CD8-positive, alpha-beta memory T cell (primary cell): Measurements from ENCODE around the gene IP6K2. TPM values are rescaled to one million over a fixed set of nuclear protein-coding genes. Genes with fewer than 3 reads are reported as not detected.
"Not testable (repeated sequence)": the region's sequence is repeated elsewhere in the genome, so short reads cannot be mapped to it uniquely, and the experiment has no call there.

Source experiments
- CTCF ChIA-PET: fragments of 350-600 bp; sonication (Branson Sonifier 250); formaldehyde crosslinking; loops from one replicate; lab custom pipeline; 2021; ENCODE audit warnings: antibody characterized with exemption; lab: Charles Lee
- POLR2A ChIA-PET: fragments of 350-600 bp; sonication (Branson Sonifier 250); formaldehyde crosslinking; loops from one replicate; lab custom pipeline; 2021; ENCODE audit warnings: antibody characterized with exemption; lab: Charles Lee
- DNase-seq, 5 donors: peaks; one replicate each; pipeline versions ENCODE4 v3.0.0 to v3.0.0-alpha.2; 2020 to 2022; ENCODE audit warnings: mixed read lengths in 1 of 5
- H3K27ac ChIP-seq: one replicate; pipeline ENCODE4 v1.7.0; 2013; ENCODE audit warnings: low read depth, mild to moderate bottlenecking, low read length, moderate library complexity
- H3K27me3 ChIP-seq: 2 replicates; pipeline ENCODE4 v1.7.0; 2013; ENCODE audit warnings: low read length, mild to moderate bottlenecking; ENCODE audit not compliant: insufficient read depth, poor library complexity, severe bottlenecking
- H3K36me3 ChIP-seq: 2 replicates; pipeline ENCODE4 v1.7.0; 2013; ENCODE audit warnings: mild to moderate bottlenecking, low read length, moderate library complexity; ENCODE audit not compliant: insufficient read depth
- H3K4me1 ChIP-seq: 2 replicates; pipeline ENCODE4 v1.7.0; 2013; ENCODE audit warnings: mild to moderate bottlenecking, low read length, moderate library complexity; ENCODE audit not compliant: insufficient read depth
- H3K4me3 ChIP-seq: 2 replicates; pipeline ENCODE4 v1.7.0; 2013; ENCODE audit warnings: mild to moderate bottlenecking, low read length
- H3K9me3 ChIP-seq: 2 replicates; pipeline ENCODE4 v1.7.0; 2013; ENCODE audit warnings: mild to moderate bottlenecking, low read length
- H3K27ac Mint-ChIP-seq, 8 donors: one replicate each; pipeline ENCODE4 v1.8.0; 2020 to 2021; ENCODE audit warnings: mixed read lengths in 8 of 8, mild to moderate bottlenecking in 6 of 8, inconsistent platforms in 3 of 8, moderate library complexity in 3 of 8
- H3K27me3 Mint-ChIP-seq, 2 donors: one replicate each; pipeline ENCODE4 v1.8.0; 2020 to 2021; ENCODE audit warnings: mixed read lengths in 2 of 2, mild to moderate bottlenecking in 1 of 2, moderate library complexity in 1 of 2
- H3K36me3 Mint-ChIP-seq, 3 donors: one replicate each; pipeline ENCODE4 v1.8.0; 2020 to 2021; ENCODE audit warnings: mixed read lengths in 3 of 3, inconsistent platforms in 1 of 3, mild to moderate bottlenecking in 1 of 3
- H3K4me1 Mint-ChIP-seq, 3 donors: one replicate each; pipeline ENCODE4 v1.8.0; 2020 to 2021; ENCODE audit warnings: mixed read lengths in 3 of 3, inconsistent platforms in 1 of 3, mild to moderate bottlenecking in 1 of 3
- H3K4me3 Mint-ChIP-seq, 7 donors: one replicate each; pipeline ENCODE4 v1.8.0; 2020 to 2021; ENCODE audit warnings: mixed read lengths in 7 of 7, mild to moderate bottlenecking in 6 of 7, moderate library complexity in 4 of 7, inconsistent platforms in 2 of 7
- H3K9me3 Mint-ChIP-seq, 5 donors: one replicate each; pipeline ENCODE4 v1.8.0; 2020 to 2022; ENCODE audit warnings: mixed read lengths in 5 of 5, mild to moderate bottlenecking in 3 of 5, moderate library complexity in 2 of 5, inconsistent platforms in 1 of 5
- polyA plus RNA-seq: library from polyadenylated mRNA; unstranded; fragments of 300-500 nt; fragmentation: Illumina TruSeq; gene quantifications from one replicate; pipeline ENCODE4 v1.2.3, GENCODE V29; 2021
- total RNA-seq, 2 experiments: library from RNA; stranded (reverse); gene quantifications; one replicate each; pipeline ENCODE4 v1.2.3, GENCODE V29; 2021

The IP6K2 gene
- total and polyA plus RNA-seq, 3 experiments from 2014 or later, result 43.9 to 50.5 (median 47.1) TPM

DNA sequence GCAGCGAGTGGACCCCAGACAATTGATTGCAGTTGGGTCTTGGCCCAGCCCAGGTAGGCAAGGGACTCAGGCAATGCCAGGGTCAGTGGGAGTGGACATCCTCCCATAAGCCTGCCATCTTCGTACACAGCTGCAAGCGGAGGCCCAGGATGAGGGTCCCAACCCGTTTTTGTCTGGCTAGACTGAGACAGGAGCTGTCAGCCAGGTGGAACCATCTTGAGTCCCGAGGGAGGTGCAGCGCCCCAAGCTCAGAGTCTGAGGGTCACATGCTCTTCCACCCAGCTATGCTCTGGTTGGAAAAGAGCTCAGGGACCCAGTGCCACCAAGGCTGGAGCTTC, 22.6 kb upstream of the IP6K2 start:
- POLR2A ChIA-PET, result no interaction called here
- Mint-ChIP-seq H3K36me3 (peaks cover 0 to 1% (median 0%) of the 10 kb centered on the region in 3 donors), H3K4me3 (no peak overlapping the region), H3K9me3 (no peaks in the 10 kb centered on the region), H3K27me3 (no peaks in the 10 kb centered on the region), H3K4me1 (peaks cover 2 to 4% (median 3%) of the 10 kb centered on the region in 3 donors), H3K27ac (no peak overlapping the region)
- Histone ChIP-seq H3K4me1 (no peaks in the 10 kb centered on the region), H3K27ac (no peak overlapping the region), H3K27me3 (no peaks in the 10 kb centered on the region), H3K9me3 (no peaks in the 10 kb centered on the region), H3K4me3 (no peak overlapping the region), H3K36me3 (no peaks in the 10 kb centered on the region)
- CTCF ChIA-PET, result interaction anchor here (0.6 to 1.7 kb wide), 16 partner anchors 9 to 339 kb away, joined by 3 to 7 read pairs (median 4); partner anchors contain the start of genes ARIH2, IP6K2 and SLC26A6
- no peak for DNase-seq

DNA sequence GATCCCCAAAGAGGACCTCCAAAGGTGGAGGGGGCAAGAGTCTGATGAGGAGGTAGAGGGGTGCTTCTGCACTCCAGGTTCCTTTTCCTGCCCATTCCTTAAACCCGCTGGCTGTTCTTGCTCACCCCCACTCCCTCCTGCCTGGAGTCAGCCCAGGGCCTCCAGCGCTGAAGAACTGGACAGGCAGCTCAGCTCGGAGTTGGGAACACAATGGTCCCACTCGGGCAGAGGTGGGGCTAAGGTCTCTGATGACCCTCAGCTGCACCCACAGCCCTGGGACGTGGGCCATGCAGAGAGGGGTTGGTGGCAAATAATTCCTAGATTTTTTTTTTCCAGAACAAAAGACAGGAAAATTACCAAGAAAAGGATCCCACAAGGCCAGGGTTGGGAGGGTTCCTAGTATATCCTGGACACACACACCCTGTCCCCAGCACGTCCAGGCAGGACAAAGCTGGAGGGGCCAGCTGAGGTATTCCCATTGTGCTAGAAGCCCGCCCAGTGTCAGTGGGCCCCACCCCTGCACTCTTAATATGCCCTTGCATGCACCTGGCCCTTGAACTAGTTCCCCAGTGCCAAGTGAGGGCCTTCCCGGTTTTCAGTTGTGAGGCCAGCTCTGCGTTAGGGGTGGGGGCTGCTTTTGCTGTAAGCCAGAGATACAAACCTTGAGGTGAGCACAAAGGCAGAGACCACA, 22.1 kb upstream of the IP6K2 start:
- CTCF ChIA-PET, result interaction anchor here (0.6 to 1.7 kb wide), 14 partner anchors 10 to 338 kb away, joined by 3 to 7 read pairs (median 4); partner anchors contain the start of genes ARIH2 and IP6K2
- H3K4me1 Mint-ChIP-seq, result peaks cover 2 to 4% (median 3%) of the 10 kb centered on the region in 3 donors
- Histone ChIP-seq H3K4me3 (no peak overlapping the region), H3K36me3 (no peaks in the 10 kb centered on the region), H3K27ac (no peak overlapping the region), H3K9me3 (no peaks in the 10 kb centered on the region), H3K27me3 (no peaks in the 10 kb centered on the region), H3K4me1 (no peaks in the 10 kb centered on the region)
- no peak overlapping the region for H3K27ac Mint-ChIP-seq
- no peaks in the 10 kb centered on the region for H3K9me3 Mint-ChIP-seq
- H3K4me3 Mint-ChIP-seq, result no peak overlapping the region
- no peaks in the 10 kb centered on the region for H3K27me3 Mint-ChIP-seq
- POLR2A ChIA-PET, result no interaction called here
- no peaks in the 10 kb centered on the region for H3K36me3 Mint-ChIP-seq
- DNase-seq, result no peak

DNA sequence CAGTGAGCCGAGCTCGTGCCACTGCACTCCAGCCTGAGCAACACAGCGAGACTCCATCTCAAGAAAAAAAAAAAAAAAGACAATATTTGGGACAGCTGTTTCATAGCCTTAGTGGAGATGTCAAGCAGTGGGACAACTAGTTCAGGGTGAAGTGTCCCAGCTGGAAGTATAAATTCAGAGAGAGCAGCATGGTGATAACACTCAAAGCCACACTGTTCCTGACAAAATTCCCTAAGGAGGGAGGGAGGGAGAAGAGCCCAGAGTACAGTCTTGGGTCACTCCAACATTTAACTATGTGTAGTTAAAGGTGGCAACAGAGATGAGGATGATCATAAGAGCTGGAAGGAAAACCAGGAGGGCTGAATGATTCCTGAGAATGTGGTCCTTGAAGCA, 21.1 kb upstream of the IP6K2 start:
- Mint-ChIP-seq H3K4me1 (peaks cover 2 to 4% (median 3%) of the 10 kb centered on the region in 3 donors), H3K27me3 (no peaks in the 10 kb centered on the region), H3K4me3 (no peak overlapping the region), H3K9me3 (no peaks in the 10 kb centered on the region), H3K27ac (no peak overlapping the region), H3K36me3 (no peaks in the 10 kb centered on the region)
- H3K36me3 ChIP-seq, result no peaks in the 10 kb centered on the region
- H3K27ac ChIP-seq, result no peak overlapping the region
- ChIA-PET CTCF (interaction anchor here (0.7 to 1.7 kb wide), 2 partner anchors 17 to 22 kb away, joined by 3 read pairs; no protein-coding TSS in a partner anchor), POLR2A (no interaction called here)
- DNase-seq, result no peak
- H3K4me1 ChIP-seq, result no peaks in the 10 kb centered on the region
- H3K27me3 ChIP-seq, result no peaks in the 10 kb centered on the region
- H3K9me3 ChIP-seq, result no peaks in the 10 kb centered on the region
- H3K4me3 ChIP-seq, result no peak overlapping the region

DNA sequence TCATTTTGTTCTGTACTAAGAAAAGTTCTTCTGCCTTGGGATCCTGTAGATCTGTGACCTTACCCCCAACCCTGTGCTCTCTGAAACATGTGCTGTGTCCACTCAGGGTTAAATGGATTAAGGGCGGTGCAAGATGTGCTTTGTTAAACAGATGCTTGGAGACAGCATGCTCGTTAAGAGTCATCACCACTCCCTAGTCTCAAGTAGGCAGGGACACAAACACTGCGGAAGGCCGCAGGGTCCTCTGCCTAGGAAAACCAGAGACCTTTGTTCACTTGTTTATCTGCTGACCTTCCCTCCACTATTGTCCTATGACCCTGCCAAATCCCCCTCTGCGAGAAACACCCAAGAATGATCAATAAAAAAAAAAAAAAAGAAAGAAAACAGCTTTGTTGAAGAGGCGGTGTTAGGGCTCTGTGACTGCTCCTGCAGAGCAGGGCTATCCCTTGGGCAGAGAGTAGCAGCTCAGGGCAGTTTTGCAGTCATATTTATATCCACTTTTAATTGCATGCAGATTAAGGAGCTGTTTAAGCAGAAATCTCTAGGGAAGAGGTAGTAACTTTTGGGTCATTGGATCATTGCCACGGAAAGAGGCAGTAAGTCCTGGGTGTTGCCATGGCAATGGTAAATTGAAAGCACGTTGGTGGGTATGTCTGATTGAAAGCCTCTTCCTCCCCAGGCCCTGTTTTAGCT, 18.2 kb upstream of the IP6K2 start:
- H3K4me1 Mint-ChIP-seq, H3K27ac Mint-ChIP-seq, DNase-seq, H3K4me1 ChIP-seq, H3K27me3 ChIP-seq, H3K9me3 Mint-ChIP-seq, H3K4me3 Mint-ChIP-seq, H3K27me3 Mint-ChIP-seq, H3K4me3 ChIP-seq, POLR2A ChIA-PET, H3K36me3 ChIP-seq, H3K36me3 Mint-ChIP-seq, H3K9me3 ChIP-seq, H3K27ac ChIP-seq: not testable (repeated sequence)
- CTCF ChIA-PET, result interaction anchor here (0.7 to 0.8 kb wide), 2 partner anchors 75 to 217 kb away, joined by 3 read pairs; no protein-coding TSS in a partner anchor

DNA sequence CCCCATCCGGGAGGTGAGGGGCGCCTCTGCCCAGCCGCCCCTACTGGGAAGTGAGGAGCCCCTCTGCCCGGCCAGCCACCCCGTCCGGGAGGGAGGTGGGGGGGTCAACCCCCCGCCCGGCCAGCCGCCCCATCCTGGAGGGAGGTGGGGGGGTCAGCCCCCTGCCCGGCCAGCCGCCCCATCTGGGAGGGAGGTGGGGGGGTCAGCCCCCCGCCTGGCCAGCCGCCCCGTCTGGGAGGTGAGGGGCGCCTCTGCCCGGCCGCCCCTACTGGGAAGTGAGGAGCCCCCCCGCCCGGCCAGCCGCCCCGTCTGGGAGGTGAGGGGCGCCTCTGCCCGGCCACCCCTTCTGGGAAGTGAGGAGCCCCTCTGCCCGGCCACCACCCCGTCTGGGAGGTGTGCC, 17.5 kb upstream of the IP6K2 start:
- H3K4me1 ChIP-seq, POLR2A ChIA-PET, H3K27me3 Mint-ChIP-seq, H3K4me1 Mint-ChIP-seq, DNase-seq, H3K4me3 Mint-ChIP-seq, H3K27ac ChIP-seq, CTCF ChIA-PET, H3K9me3 Mint-ChIP-seq, H3K27ac Mint-ChIP-seq, H3K27me3 ChIP-seq, H3K4me3 ChIP-seq, H3K36me3 Mint-ChIP-seq, H3K9me3 ChIP-seq, H3K36me3 ChIP-seq: not testable (repeated sequence)

DNA sequence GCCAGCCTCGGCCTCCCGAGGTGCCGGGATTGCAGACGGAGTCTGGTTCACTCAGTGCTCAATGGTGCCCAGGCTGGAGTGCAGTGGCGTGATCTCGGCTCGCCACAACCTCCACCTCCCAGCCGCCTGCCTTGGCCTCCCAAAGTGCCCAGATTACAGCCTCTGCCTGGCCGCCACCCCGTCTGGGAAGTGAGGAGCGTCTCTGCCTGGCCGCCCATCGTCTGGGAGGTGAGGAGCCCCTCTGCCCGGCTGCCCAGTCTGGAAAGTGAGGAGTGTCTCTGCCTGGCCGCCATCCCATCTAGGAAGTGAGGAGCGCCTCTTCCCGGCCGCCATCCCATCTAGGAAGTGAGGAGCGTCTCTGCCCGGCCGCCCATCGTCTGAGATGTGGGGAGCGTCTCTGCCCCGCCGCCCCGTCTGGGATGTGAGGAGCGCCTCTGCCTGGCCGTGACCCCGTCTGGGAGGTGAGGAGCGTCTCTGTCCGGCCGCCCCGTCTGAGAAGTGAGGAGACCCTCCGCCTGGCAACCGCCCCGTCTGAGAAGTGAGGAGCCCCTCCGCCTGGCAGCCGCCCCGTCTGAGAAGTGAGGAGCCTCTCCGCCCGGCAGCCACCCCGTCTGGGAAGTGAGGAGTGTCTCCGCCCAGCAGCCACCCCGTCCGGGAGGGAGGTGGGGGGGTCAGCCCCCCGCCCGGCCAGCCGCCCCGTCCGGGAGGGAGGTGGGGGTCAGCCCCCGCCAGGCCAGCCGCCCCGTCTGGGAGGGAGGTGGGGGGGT, 16.9 kb upstream of the IP6K2 start:
- POLR2A ChIA-PET, H3K9me3 Mint-ChIP-seq, CTCF ChIA-PET, H3K4me1 ChIP-seq, H3K36me3 ChIP-seq, H3K4me3 Mint-ChIP-seq, H3K4me1 Mint-ChIP-seq, H3K27me3 ChIP-seq, H3K27ac Mint-ChIP-seq, DNase-seq, H3K4me3 ChIP-seq, H3K27ac ChIP-seq, H3K36me3 Mint-ChIP-seq, H3K9me3 ChIP-seq, H3K27me3 Mint-ChIP-seq: not testable (repeated sequence)

DNA sequence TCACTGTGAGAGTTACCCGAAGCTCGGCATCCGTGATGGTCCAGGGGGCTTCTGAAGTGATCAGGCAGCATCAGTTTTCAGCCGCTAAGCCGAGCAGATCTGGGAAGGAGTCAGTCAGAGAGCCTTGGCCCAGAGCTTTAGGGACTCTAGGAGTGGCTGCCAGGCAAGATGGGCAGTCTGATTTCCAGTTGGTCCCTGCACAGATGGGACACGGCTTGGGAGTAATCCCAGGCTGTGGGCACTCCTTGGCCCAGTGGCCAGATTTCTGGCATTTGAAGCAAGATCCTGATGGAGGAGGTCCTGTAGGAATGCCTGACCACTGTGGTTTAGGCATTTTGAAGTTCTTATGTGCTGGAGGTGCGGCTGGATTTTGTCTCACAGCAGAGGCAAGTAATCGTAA, 10.5 kb upstream of the IP6K2 start:
- ChIA-PET POLR2A (interaction anchor here (0.6 kb wide), 1 partner anchor 10 kb away, joined by 4 read pairs; the partner anchor contains the start of gene IP6K2), CTCF (interaction anchor here (1.7 kb wide), 1 partner anchor 12 kb away, joined by 6 read pairs; no protein-coding TSS in a partner anchor)
- no peaks in the 10 kb centered on the region for H3K36me3 ChIP-seq
- peaks cover 0 to 3% (median 0%) of the 10 kb centered on the region in 5 donors for H3K9me3 Mint-ChIP-seq
- H3K4me3 ChIP-seq, result no peak overlapping the region
- H3K4me1 Mint-ChIP-seq, result no peaks in the 10 kb centered on the region
- DNase-seq, result no peak
- H3K36me3 Mint-ChIP-seq, result no peaks in the 10 kb centered on the region
- H3K9me3 ChIP-seq, result no peaks in the 10 kb centered on the region
- H3K4me1 ChIP-seq, result no peaks in the 10 kb centered on the region
- H3K27ac Mint-ChIP-seq, result no peak overlapping the region
- H3K27me3 Mint-ChIP-seq, result no peaks in the 10 kb centered on the region
- H3K27me3 ChIP-seq, result no peaks in the 10 kb centered on the region
- H3K4me3 Mint-ChIP-seq, result no peak overlapping the region
- no peak overlapping the region for H3K27ac ChIP-seq
